HepG2 (cell line): ENCODE results near the gene NDUFAF3. TPM values are rescaled to one million over a fixed set of nuclear protein-coding genes. Genes with fewer than 3 reads are reported as not detected.

Source experiments
- GTF3A ChIP-seq: sonication (generic); formaldehyde crosslinking; conservative IDR thresholded peaks from 2 replicates; pipeline ENCODE4 v1.4.0; 2020; ENCODE audit warnings: mild to moderate bottlenecking, missing genetic modification reagents
- HDAC2 ChIP-seq: sonication (generic); formaldehyde crosslinking; IDR thresholded peaks from 2 replicates; pipeline ENCODE4 v1.4.0; 2020; ENCODE audit warnings: missing genetic modification reagents
- ZBTB7B ChIP-seq: sonication (generic); formaldehyde crosslinking; IDR thresholded peaks from 2 replicates; pipeline ENCODE4 v1.4.0; 2020; ENCODE audit warnings: missing genetic modification reagents
- ZNF274 ChIP-seq: sonication (generic); formaldehyde crosslinking; IDR thresholded peaks from 2 replicates; pipeline ENCODE4 v1.5.1; 2020; ENCODE audit warnings: mild to moderate bottlenecking, missing genetic modification reagents
- ZNF350 ChIP-seq: sonication (generic); formaldehyde crosslinking; IDR thresholded peaks from 2 replicates; pipeline ENCODE4 v1.4.0; 2020; ENCODE audit warnings: mild to moderate bottlenecking, low read depth, missing genetic modification reagents, borderline replicate concordance
- ZNF510 ChIP-seq: sonication (generic); formaldehyde crosslinking; IDR thresholded peaks from 2 replicates; pipeline ENCODE4 v1.4.0; 2020; ENCODE audit warnings: low read depth, mild to moderate bottlenecking, missing genetic modification reagents
- ZNF660 ChIP-seq: sonication (generic); formaldehyde crosslinking; IDR thresholded peaks from 2 replicates; pipeline ENCODE4 v1.5.1; 2020; ENCODE audit warnings: mild to moderate bottlenecking, low read depth, missing genetic modification reagents, borderline replicate concordance
- ZNF780A ChIP-seq: sonication (generic); formaldehyde crosslinking; IDR thresholded peaks from 2 replicates; pipeline ENCODE4 v1.8.0; 2022; ENCODE audit warnings: mild to moderate bottlenecking, missing genetic modification reagents, moderate library complexity
- ZNF879 ChIP-seq: sonication (generic); formaldehyde crosslinking; IDR thresholded peaks from 2 replicates; pipeline ENCODE4 v1.8.1; 2023; ENCODE audit warnings: missing genetic modification reagents
- polyA plus RNA-seq, 8 experiments: library from polyadenylated mRNA; depleted of rRNA in 3 of 8; stranded (reverse) in 7 of 8; unstranded in 1 of 8; fragments of >200 nt; fragmentation: Illumina TruSeq in 4 of 8; extraction: Trizol in 4 of 8; gene quantifications; 2 replicates each; pipeline versions ENCODE4 v1.2.1 to v1.2.3, GENCODE V29; 2011 to 2016; ENCODE audit warnings: low read depth in 4 of 8, missing spikeins in 1 of 8, mixed read lengths in 1 of 8; ENCODE audit not compliant: insufficient read depth in 1 of 8
- total RNA-seq, 5 experiments: library from RNA; depleted of rRNA; stranded (reverse); fragments of >200 nt; fragmentation: Illumina TruSeq; extraction: Trizol; gene quantifications; 2 replicates each; pipeline ENCODE4 v1.2.3, GENCODE V29; 2016; ENCODE audit warnings: low read depth in 1 of 5
- TF ChIP-seq, protein P1 (sequence below): sonication (generic); formaldehyde crosslinking; IDR thresholded peaks from 2 replicates; pipeline ENCODE4 v1.4.0; 2020; ENCODE audit warnings: mild to moderate bottlenecking, missing genetic modification reagents
- TF ChIP-seq, protein P2 (sequence below): sonication (generic); IDR thresholded peaks from 2 replicates; pipeline ENCODE4 v1.6.1; 2016; ENCODE audit warnings: low read depth, borderline replicate concordance
- TF ChIP-seq, protein P3 (sequence below): sonication (generic); formaldehyde crosslinking; IDR thresholded peaks from 2 replicates; pipeline ENCODE4 v1.4.0; 2020; ENCODE audit warnings: missing genetic modification reagents
- TF ChIP-seq, protein P4 (sequence below): sonication (generic); formaldehyde crosslinking; IDR thresholded peaks from 2 replicates; pipeline ENCODE4 v1.5.0; 2020; ENCODE audit warnings: mild to moderate bottlenecking, missing genetic modification reagents, borderline replicate concordance
- TF ChIP-seq, protein P5 (sequence below): IDR thresholded peaks from 2 replicates; pipeline ENCODE4 v1.6.1; 2016; ENCODE audit warnings: control low read depth
- TF ChIP-seq, protein P6 (sequence below): sonication (generic); formaldehyde crosslinking; IDR thresholded peaks from 2 replicates; pipeline ENCODE4 v1.5.0; 2020; ENCODE audit warnings: missing genetic modification reagents

Gene NDUFAF3
- total and polyA plus RNA-seq, 2 of the 13 experiments (the other 11 are each of a cell fraction or from before 2014, with no cell fraction given), result 39.0 to 50.0 TPM

DNA sequence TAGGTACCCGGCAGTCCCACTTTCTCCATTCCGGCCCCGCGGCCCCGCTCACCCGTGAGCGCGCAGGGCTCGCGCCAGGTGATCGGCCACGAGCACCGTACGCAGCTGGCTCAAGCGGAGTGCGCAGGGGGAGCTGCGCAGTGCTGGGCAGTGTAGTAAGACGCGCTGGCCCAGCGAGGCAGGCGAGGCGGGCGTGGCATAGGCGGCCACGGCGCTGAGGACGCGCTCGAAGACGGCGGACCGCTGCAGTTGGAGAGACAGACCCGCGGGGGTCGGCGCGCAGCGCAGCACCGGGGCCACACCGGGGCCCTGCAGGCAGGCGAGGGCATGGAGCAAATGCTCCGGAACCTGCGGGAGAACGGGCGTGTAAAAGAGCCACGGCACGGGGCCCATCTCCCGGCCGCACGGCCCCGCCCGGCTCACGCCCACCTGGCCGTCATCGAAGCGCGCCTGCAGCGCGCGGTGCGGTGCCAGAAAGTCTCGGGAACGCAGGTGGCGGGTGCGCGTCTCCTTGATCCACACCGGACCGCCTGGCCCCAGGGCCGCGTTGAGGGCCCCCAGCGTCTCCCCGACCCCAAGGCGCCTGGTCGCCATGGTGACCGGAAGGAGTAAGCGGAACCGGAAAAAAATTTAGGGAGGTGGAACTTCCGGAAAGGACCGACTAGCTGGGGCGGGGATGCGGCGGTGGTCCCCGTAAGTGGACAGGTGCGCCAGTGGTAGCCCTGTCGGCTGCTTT lies 3.8 kb upstream of the NDUFAF3 start, which contains the start of gene DALRD3 (continued):
- TF ChIP-seq, protein P1, sequence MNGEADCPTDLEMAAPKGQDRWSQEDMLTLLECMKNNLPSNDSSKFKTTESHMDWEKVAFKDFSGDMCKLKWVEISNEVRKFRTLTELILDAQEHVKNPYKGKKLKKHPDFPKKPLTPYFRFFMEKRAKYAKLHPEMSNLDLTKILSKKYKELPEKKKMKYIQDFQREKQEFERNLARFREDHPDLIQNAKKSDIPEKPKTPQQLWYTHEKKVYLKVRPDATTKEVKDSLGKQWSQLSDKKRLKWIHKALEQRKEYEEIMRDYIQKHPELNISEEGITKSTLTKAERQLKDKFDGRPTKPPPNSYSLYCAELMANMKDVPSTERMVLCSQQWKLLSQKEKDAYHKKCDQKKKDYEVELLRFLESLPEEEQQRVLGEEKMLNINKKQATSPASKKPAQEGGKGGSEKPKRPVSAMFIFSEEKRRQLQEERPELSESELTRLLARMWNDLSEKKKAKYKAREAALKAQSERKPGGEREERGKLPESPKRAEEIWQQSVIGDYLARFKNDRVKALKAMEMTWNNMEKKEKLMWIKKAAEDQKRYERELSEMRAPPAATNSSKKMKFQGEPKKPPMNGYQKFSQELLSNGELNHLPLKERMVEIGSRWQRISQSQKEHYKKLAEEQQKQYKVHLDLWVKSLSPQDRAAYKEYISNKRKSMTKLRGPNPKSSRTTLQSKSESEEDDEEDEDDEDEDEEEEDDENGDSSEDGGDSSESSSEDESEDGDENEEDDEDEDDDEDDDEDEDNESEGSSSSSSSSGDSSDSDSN, result peak; percentile 79
- TF ChIP-seq ZNF274 (CRISPR knock-in tag) (no peak), ZNF879 (peak; percentile 90), GTF3A (CRISPR knock-in tag) (peak; percentile 65; the same call in 1 of the 2 replicates), ZNF660 (CRISPR knock-in tag) (no peak), ZNF780A (CRISPR knock-in tag) (0 out of 2 replicates have a peak, but pooled peaks have one; percentile 51), ZBTB7B (CRISPR knock-in tag) (0 out of 2 replicates have a peak, but pooled peaks have one; percentile 21), ZNF350 (CRISPR knock-in tag) (peak; percentile 53; the same call in 1 of the 2 replicates), HDAC2 (CRISPR knock-in tag) (peak; percentile 35; the same call in 1 of the 2 replicates), ZNF510 (CRISPR knock-in tag) (0 out of 2 replicates have a peak, but pooled peaks have one; percentile 83)
- TF ChIP-seq, protein P2, sequence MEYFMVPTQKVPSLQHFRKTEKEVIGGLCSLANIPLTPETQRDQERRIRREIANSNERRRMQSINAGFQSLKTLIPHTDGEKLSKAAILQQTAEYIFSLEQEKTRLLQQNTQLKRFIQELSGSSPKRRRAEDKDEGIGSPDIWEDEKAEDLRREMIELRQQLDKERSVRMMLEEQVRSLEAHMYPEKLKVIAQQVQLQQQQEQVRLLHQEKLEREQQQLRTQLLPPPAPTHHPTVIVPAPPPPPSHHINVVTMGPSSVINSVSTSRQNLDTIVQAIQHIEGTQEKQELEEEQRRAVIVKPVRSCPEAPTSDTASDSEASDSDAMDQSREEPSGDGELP, result 0 out of 2 replicates have a peak, but pooled peaks have one; percentile 3
- TF ChIP-seq, protein P3, sequence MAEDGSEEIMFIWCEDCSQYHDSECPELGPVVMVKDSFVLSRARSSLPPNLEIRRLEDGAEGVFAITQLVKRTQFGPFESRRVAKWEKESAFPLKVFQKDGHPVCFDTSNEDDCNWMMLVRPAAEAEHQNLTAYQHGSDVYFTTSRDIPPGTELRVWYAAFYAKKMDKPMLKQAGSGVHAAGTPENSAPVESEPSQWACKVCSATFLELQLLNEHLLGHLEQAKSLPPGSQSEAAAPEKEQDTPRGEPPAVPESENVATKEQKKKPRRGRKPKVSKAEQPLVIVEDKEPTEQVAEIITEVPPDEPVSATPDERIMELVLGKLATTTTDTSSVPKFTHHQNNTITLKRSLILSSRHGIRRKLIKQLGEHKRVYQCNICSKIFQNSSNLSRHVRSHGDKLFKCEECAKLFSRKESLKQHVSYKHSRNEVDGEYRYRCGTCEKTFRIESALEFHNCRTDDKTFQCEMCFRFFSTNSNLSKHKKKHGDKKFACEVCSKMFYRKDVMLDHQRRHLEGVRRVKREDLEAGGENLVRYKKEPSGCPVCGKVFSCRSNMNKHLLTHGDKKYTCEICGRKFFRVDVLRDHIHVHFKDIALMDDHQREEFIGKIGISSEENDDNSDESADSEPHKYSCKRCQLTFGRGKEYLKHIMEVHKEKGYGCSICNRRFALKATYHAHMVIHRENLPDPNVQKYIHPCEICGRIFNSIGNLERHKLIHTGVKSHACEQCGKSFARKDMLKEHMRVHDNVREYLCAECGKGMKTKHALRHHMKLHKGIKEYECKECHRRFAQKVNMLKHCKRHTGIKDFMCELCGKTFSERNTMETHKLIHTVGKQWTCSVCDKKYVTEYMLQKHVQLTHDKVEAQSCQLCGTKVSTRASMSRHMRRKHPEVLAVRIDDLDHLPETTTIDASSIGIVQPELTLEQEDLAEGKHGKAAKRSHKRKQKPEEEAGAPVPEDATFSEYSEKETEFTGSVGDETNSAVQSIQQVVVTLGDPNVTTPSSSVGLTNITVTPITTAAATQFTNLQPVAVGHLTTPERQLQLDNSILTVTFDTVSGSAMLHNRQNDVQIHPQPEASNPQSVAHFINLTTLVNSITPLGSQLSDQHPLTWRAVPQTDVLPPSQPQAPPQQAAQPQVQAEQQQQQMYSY (CRISPR knock-in tag), result no peak
- TF ChIP-seq, protein P4, sequence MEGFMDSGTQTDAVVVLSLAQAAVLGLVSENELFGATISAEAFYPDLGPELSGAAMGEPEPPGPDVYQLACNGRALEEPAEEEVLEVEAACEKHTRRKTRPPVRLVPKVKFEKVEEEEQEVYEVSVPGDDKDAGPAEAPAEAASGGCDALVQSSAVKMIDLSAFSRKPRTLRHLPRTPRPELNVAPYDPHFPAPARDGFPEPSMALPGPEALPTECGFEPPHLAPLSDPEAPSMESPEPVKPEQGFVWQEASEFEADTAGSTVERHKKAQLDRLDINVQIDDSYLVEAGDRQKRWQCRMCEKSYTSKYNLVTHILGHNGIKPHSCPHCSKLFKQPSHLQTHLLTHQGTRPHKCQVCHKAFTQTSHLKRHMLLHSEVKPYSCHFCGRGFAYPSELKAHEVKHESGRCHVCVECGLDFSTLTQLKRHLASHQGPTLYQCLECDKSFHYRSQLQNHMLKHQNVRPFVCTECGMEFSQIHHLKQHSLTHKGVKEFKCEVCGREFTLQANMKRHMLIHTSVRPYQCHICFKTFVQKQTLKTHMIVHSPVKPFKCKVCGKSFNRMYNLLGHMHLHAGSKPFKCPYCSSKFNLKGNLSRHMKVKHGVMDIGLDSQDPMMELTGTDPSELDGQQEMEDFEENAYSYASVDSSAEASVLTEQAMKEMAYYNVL (CRISPR knock-in tag), result peak; percentile 53
- TF ChIP-seq, protein P5, sequence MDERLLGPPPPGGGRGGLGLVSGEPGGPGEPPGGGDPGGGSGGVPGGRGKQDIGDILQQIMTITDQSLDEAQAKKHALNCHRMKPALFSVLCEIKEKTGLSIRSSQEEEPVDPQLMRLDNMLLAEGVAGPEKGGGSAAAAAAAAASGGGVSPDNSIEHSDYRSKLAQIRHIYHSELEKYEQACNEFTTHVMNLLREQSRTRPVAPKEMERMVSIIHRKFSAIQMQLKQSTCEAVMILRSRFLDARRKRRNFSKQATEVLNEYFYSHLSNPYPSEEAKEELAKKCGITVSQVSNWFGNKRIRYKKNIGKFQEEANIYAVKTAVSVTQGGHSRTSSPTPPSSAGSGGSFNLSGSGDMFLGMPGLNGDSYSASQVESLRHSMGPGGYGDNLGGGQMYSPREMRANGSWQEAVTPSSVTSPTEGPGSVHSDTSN, result no peak
- TF ChIP-seq, protein P6, sequence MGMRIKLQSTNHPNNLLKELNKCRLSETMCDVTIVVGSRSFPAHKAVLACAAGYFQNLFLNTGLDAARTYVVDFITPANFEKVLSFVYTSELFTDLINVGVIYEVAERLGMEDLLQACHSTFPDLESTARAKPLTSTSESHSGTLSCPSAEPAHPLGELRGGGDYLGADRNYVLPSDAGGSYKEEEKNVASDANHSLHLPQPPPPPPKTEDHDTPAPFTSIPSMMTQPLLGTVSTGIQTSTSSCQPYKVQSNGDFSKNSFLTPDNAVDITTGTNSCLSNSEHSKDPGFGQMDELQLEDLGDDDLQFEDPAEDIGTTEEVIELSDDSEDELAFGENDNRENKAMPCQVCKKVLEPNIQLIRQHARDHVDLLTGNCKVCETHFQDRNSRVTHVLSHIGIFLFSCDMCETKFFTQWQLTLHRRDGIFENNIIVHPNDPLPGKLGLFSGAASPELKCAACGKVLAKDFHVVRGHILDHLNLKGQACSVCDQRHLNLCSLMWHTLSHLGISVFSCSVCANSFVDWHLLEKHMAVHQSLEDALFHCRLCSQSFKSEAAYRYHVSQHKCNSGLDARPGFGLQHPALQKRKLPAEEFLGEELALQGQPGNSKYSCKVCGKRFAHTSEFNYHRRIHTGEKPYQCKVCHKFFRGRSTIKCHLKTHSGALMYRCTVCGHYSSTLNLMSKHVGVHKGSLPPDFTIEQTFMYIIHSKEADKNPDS (CRISPR knock-in tag), result 0 out of 2 replicates have a peak, but pooled peaks have one; percentile 71
